IMR-90 (cell line): Measurements from ENCODE around the gene ZACN. TPM values are rescaled to one million over a fixed set of nuclear protein-coding genes. Genes with fewer than 3 reads are reported as not detected.

Experiments used
- ATAC-seq: fragments of 200-7000 bp; cut with Tn5 transposase; 2 replicates; pipeline ENCODE4 v1.9.1; 2020; ENCODE audit warnings: low read depth, mild to moderate bottlenecking, moderate library complexity
- BruUV-seq: library from RNA; stranded (reverse); fragments of 400-500 nt; replicated peaks from 2 replicates; lab custom pipeline; 2021; lab: Mats Ljungman, UMichigan
- CTCF ChIA-PET: fragments of 300-600 bp; formaldehyde crosslinking; extraction: SDS; loops from one replicate; lab custom pipeline; 2021; ENCODE audit warnings: antibody characterized with exemption; lab: Yijun Ruan, JAX
- POLR2A ChIA-PET: fragments of 300-600 bp; sonication (Branson Sonifier 250); formaldehyde crosslinking; loops from one replicate; lab custom pipeline; 2022; ENCODE audit warnings: antibody characterized with exemption; ENCODE audit not compliant: unreplicated experiment; lab: Charles Lee
- DNase-seq: peaks from one replicate; pipeline ENCODE4 v3.0.0; 2013
- H2AFZ ChIP-seq: replicated peaks from 2 replicates; pipeline ENCODE3; 2013; ENCODE audit warnings: low read length, mild to moderate bottlenecking; ENCODE audit not compliant: poor library complexity
- H2AK5ac ChIP-seq: 2 replicates; pipeline ENCODE4 v1.6.1; 2013; ENCODE audit warnings: low read depth, low read length, inconsistent platforms
- H2AK9ac ChIP-seq: replicated peaks from 2 replicates; pipeline ENCODE3; 2013; ENCODE audit warnings: mild to moderate bottlenecking, low read depth, low read length, moderate library complexity; ENCODE audit not compliant: poor library complexity
- H2BK120ac ChIP-seq: 2 replicates; pipeline ENCODE4 v1.6.1; 2013; ENCODE audit warnings: low read depth, low read length, inconsistent platforms
- H2BK15ac ChIP-seq: 3 replicates; pipeline ENCODE4 v1.6.1; 2013; ENCODE audit warnings: low read depth, low read length, inconsistent platforms
- H2BK20ac ChIP-seq: 2 replicates; pipeline ENCODE4 v1.6.1; 2013; ENCODE audit warnings: low read depth, mild to moderate bottlenecking, inconsistent platforms, low read length, moderate library complexity
- H2BK5ac ChIP-seq: 2 replicates; pipeline ENCODE4 v1.6.1; 2013; ENCODE audit warnings: mild to moderate bottlenecking, low read depth, low read length, inconsistent platforms; ENCODE audit not compliant: poor library complexity, severe bottlenecking
- H3K14ac ChIP-seq: replicated peaks from 2 replicates; pipeline ENCODE4 v1.6.1; 2013; ENCODE audit warnings: low read depth, low read length, inconsistent platforms
- H3K18ac ChIP-seq: 2 replicates; pipeline ENCODE4 v1.6.1; 2013; ENCODE audit warnings: low read depth, low read length, control low read depth
- H3K23ac ChIP-seq: 2 replicates; pipeline ENCODE4 v1.6.1; 2013; ENCODE audit warnings: low read depth, low read length, inconsistent platforms
- H3K27ac ChIP-seq: 2 replicates; pipeline ENCODE4 v1.5.1; 2013; ENCODE audit warnings: mild to moderate bottlenecking, control low read depth, low read length; ENCODE audit not compliant: insufficient read depth
- H3K27me3 ChIP-seq: 2 replicates; pipeline ENCODE4 v1.6.1; 2013; ENCODE audit warnings: low read length; ENCODE audit not compliant: control insufficient read depth, insufficient read depth
- H3K36me3 ChIP-seq: 2 replicates; pipeline ENCODE4 v1.6.1; 2013; ENCODE audit warnings: low read length, mixed read lengths; ENCODE audit not compliant: control insufficient read depth, insufficient read depth
- H3K4ac ChIP-seq: 2 replicates; pipeline ENCODE4 v1.6.1; 2013; ENCODE audit warnings: low read depth, low read length, inconsistent platforms
- H3K4me1 ChIP-seq: 2 replicates; pipeline ENCODE4 v1.6.1; 2013; ENCODE audit warnings: low read length, mixed read lengths; ENCODE audit not compliant: control insufficient read depth, insufficient read depth
- H3K4me2 ChIP-seq: 2 replicates; pipeline ENCODE4 v1.6.1; 2013; ENCODE audit warnings: low read depth, mild to moderate bottlenecking, control low read depth, low read length, moderate library complexity
- H3K4me3 ChIP-seq: 2 replicates; pipeline ENCODE4 v1.5.1; 2013; ENCODE audit warnings: low read depth, mild to moderate bottlenecking, control low read depth, low read length, moderate library complexity; ENCODE audit not compliant: insufficient read depth
- H3K56ac ChIP-seq: 2 replicates; pipeline ENCODE4 v1.6.1; 2013; ENCODE audit warnings: low read length, inconsistent platforms; ENCODE audit not compliant: insufficient read depth; ENCODE audit errors: extremely low read depth
- H3K79me1 ChIP-seq, 2 experiments: 2 replicates each; pipeline ENCODE4 v1.6.1; 2013; ENCODE audit warnings: low read length in 2 of 2, inconsistent platforms in 1 of 2, low read depth in 1 of 2
- H3K9ac ChIP-seq: 2 replicates; pipeline ENCODE4 v1.6.1; 2013; ENCODE audit warnings: low read depth, low read length, control low read depth
- H3K9me1 ChIP-seq: 2 replicates; pipeline ENCODE4 v1.6.1; 2013; ENCODE audit warnings: low read length, inconsistent platforms; ENCODE audit not compliant: insufficient read depth
- H3K9me3 ChIP-seq: 2 replicates; pipeline ENCODE4 v1.6.1; 2013; ENCODE audit warnings: low read length; ENCODE audit not compliant: control insufficient read depth, insufficient read depth
- H4K20me1 ChIP-seq: 2 replicates; pipeline ENCODE4 v1.6.1; 2013; ENCODE audit warnings: low read length, inconsistent platforms; ENCODE audit not compliant: insufficient read depth
- H4K5ac ChIP-seq: 2 replicates; pipeline ENCODE4 v1.6.1; 2013; ENCODE audit warnings: mild to moderate bottlenecking, low read depth, low read length, control low read depth
- H4K8ac ChIP-seq, 2 experiments: 2 replicates each; pipeline ENCODE4 v1.6.1; 2013; ENCODE audit warnings: low read depth in 2 of 2, low read length in 2 of 2, control low read depth in 1 of 2, inconsistent platforms in 1 of 2
- H4K91ac ChIP-seq: 2 replicates; pipeline ENCODE4 v1.6.1; 2013; ENCODE audit warnings: low read depth, low read length, inconsistent platforms; ENCODE audit not compliant: insufficient read depth
- CEBPB ChIP-seq: IDR thresholded peaks from 2 replicates; pipeline ENCODE4 v1.6.1; 2012; ENCODE audit warnings: low read depth, low read length, improper control_type of control experiment
- CTCF ChIP-seq: conservative IDR thresholded peaks from 2 replicates; pipeline ENCODE4 v1.5.1; 2012; ENCODE audit warnings: mild to moderate bottlenecking, low read depth, low read length, improper control_type of control experiment
- ELK1 ChIP-seq: fragments of 150-350 bp; IDR thresholded peaks from 2 replicates; pipeline ENCODE4 v1.6.1; 2016; ENCODE audit warnings: low read depth, mild to moderate bottlenecking, low read length, moderate library complexity, borderline replicate concordance
- MXI1 ChIP-seq: IDR thresholded peaks from 2 replicates; pipeline ENCODE4 v1.6.1; 2012; ENCODE audit warnings: low read depth, mild to moderate bottlenecking, low read length, moderate library complexity, borderline replicate concordance
- NFE2L2 ChIP-seq: fragments of 150-350 bp; IDR thresholded peaks from 2 replicates; pipeline ENCODE4 v1.6.1; 2016; ENCODE audit warnings: low read depth, mild to moderate bottlenecking, low read length
- POLR2A ChIP-seq: IDR thresholded peaks from 2 replicates; pipeline ENCODE4 v1.6.1; 2012; ENCODE audit warnings: mild to moderate bottlenecking, low read depth, low read length
- RAD21 ChIP-seq: IDR thresholded peaks from 2 replicates; pipeline ENCODE4 v1.6.1; 2012; ENCODE audit warnings: low read length, improper control_type of control experiment
- SMC3 ChIP-seq: fragments of 150-350 bp; IDR thresholded peaks from 2 replicates; pipeline ENCODE4 v1.6.1; 2016; ENCODE audit warnings: low read depth, mild to moderate bottlenecking, antibody characterized with exemption, low read length, moderate library complexity
- WGBS, 2 experiments: methylation state at CpG; one replicate each; pipeline versions ENCODE4 v1.1.5 to v1.1.7; 2013; ENCODE audit warnings: missing lambda C conversion rate in 2 of 2; ENCODE audit not compliant: insufficient read length in 1 of 2; ENCODE audit errors: extremely low coverage in 2 of 2; 5-methylcytosine and 5-hydroxymethylcytosine counted together
- dilution Hi-C: fragments of 300-500 bp; cut with HindIII; formaldehyde crosslinking; loops from one replicate; pipeline ENCODE4 v1.14.3; 2018; ENCODE audit warnings: low sequenced_read_pairs; ENCODE audit not compliant: unreplicated experiment
- in situ Hi-C: fragments of 300-500 bp; cut with MboI; formaldehyde crosslinking; loops from 3 replicates; pipeline ENCODE4 v1.14.3; 2019; ENCODE audit warnings: low sequenced_read_pairs, inconsistent platforms, mixed read lengths
- intact Hi-C: fragments of 100-400 bp; cut with micrococcal nuclease; formaldehyde crosslinking; loops from 2 replicates; pipeline ENCODE4 v1.10.0; 2022
- polyA plus RNA-seq, 3 experiments: library from polyadenylated mRNA; depleted of rRNA; stranded (reverse); fragments of >200 nt; gene quantifications; 2 replicates each; pipeline ENCODE4 v1.2.3, GENCODE V29; 2012; ENCODE audit warnings: low replicate concordance in 1 of 3
- total RNA-seq: library from RNA; depleted of rRNA; stranded (reverse); fragments of >200 nt; gene quantifications from 2 replicates; pipeline ENCODE4 v1.2.3, GENCODE V29; 2012
- TF ChIP-seq, protein P1 (sequence below): fragments of 150-350 bp; IDR thresholded peaks from 2 replicates; pipeline ENCODE4 v1.6.1; 2017; ENCODE audit warnings: mild to moderate bottlenecking, antibody characterized with exemption, low read length, low read depth

ZACN gene
- total and polyA plus RNA-seq, 2 of the 4 experiments (the other 2 are of a cell fraction) = not detected

DNA sequence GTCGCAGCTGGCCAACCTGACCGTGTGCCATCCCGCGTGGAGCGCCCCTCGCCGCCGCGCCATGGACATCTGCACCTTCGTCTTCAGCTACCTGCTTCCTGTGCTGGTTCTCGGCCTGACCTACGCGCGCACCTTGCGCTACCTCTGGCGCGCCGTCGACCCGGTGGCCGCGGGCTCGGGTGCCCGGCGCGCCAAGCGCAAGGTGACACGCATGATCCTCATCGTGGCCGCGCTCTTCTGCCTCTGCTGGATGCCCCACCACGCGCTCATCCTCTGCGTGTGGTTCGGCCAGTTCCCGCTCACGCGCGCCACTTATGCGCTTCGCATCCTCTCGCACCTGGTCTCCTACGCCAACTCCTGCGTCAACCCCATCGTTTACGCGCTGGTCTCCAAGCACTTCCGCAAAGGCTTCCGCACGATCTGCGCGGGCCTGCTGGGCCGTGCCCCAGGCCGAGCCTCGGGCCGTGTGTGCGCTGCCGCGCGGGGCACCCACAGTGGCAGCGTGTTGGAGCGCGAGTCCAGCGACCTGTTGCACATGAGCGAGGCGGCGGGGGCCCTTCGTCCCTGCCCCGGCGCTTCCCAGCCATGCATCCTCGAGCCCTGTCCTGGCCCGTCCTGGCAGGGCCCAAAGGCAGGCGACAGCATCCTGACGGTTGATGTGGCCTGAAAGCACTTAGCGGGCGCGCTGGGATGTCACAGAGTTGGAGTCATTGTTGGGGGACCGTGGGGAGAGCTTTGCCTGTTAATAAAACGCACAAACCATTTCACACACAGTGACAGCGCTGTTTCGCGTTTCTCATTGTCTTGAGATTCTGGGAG is 2.0 kb upstream of the ZACN start (continued):
- TF ChIP-seq ELK1 = no peak

- no peak overlapping the region for H3K27ac ChIP-seq
- H2BK20ac ChIP-seq = no peak overlapping the region
- H4K5ac ChIP-seq = no peak overlapping the region
- intact Hi-C loops (loop anchor here (10.0 kb wide), 1 partner anchor 173 kb away; the partner anchor contains the start of gene MRPL38), in situ Hi-C loops (no loop called here), dilution Hi-C loops (no loop called here)
- peaks cover 11% of the 10 kb centered on the region for H3K9me1 ChIP-seq
- H4K91ac ChIP-seq = no peak overlapping the region
- no peak overlapping the region for H3K18ac ChIP-seq
- H2AK5ac ChIP-seq = no peak overlapping the region
- H3K4me2 ChIP-seq = no peak overlapping the region
- 7% methylated on average over 3 of the region's 12 CpGs; no CpG with 5 or more reads in 1 of the 2 experiments for WGBS, 2 experiments
- no peak overlapping the region for H3K23ac ChIP-seq
- H2BK120ac ChIP-seq = no peak overlapping the region
- H3K4me1 ChIP-seq = peaks cover 3% of the 10 kb centered on the region; the same call in 1 of the 2 replicates
- H3K27me3 ChIP-seq = peaks cover 66% of the 10 kb centered on the region
- no peak overlapping the region for H4K8ac ChIP-seq
- TF ChIP-seq, protein P1, sequence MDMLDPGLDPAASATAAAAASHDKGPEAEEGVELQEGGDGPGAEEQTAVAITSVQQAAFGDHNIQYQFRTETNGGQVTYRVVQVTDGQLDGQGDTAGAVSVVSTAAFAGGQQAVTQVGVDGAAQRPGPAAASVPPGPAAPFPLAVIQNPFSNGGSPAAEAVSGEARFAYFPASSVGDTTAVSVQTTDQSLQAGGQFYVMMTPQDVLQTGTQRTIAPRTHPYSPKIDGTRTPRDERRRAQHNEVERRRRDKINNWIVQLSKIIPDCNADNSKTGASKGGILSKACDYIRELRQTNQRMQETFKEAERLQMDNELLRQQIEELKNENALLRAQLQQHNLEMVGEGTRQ = no peak
- no peak for TF ChIP-seq CTCF
- TF ChIP-seq RAD21 = no peak
- no peak for TF ChIP-seq CEBPB
- no peak for TF ChIP-seq POLR2A
- no peak for TF ChIP-seq MXI1
- TF ChIP-seq ELK1 = no peak
- no peak for TF ChIP-seq NFE2L2
- TF ChIP-seq SMC3 = no peak
- H2BK15ac ChIP-seq = no peak overlapping the region
- no peak overlapping the region for H3K56ac ChIP-seq
- peaks cover 0 to 4% of the 10 kb centered on the region in 2 experiments; a peak in 2 of 4 replicates for H3K79me1 ChIP-seq
- no peak overlapping the region for H3K14ac ChIP-seq
- H2AFZ ChIP-seq = no peak overlapping the region
- no peak overlapping the region for H3K4me3 ChIP-seq
- no peak overlapping the region for H3K4ac ChIP-seq
- BruUV-seq = no TSS peak
- no peak for ATAC-seq
- CTCF ChIA-PET = no interaction called here
- no peak overlapping the region for H2AK9ac ChIP-seq
- H3K9ac ChIP-seq = no peak overlapping the region
- H3K36me3 ChIP-seq = peaks cover 4% of the 10 kb centered on the region; the same call in 1 of the 2 replicates
- POLR2A ChIA-PET = no interaction called here
- DNase-seq = no peak
- H2BK5ac ChIP-seq = no peak overlapping the region
- peaks cover 14% of the 10 kb centered on the region for H4K20me1 ChIP-seq
- no peaks in the 10 kb centered on the region for H3K9me3 ChIP-seq
These were observed 1.3 kb upstream of the ZACN start for GRCh38 chr17:76077584-76078110.
